Endothelial cell of umbilical vein (primary cell): ENCODE results near the gene PCBP4. TPM values are rescaled to one million over a fixed set of nuclear protein-coding genes. Genes with fewer than 3 reads are reported as not detected.

Experiments used
- BruUV-seq: library from RNA; stranded (reverse); fragments of 400-500 nt; replicated peaks from 2 replicates; lab custom pipeline; 2021; lab: Mats Ljungman, UMichigan
- CTCF ChIA-PET: fragments of 300-600, 350-600 bp; sonication (Branson Sonifier 250); formaldehyde crosslinking; loops from one replicate; lab custom pipeline; 2021; ENCODE audit warnings: antibody characterized with exemption, inconsistent platforms; lab: Charles Lee
- POLR2A ChIA-PET: fragments of 300-600, 350-600 bp; sonication (Branson Sonifier 250); formaldehyde crosslinking; loops from one replicate; lab custom pipeline; 2021; ENCODE audit warnings: antibody characterized with exemption, inconsistent platforms; lab: Charles Lee
- DNase-seq: peaks from one replicate; pipeline ENCODE4 v3.0.0-alpha.2; 2011; ENCODE audit warnings: low read depth, low spot score
- FAIRE-seq: peaks from 2 replicates; lab custom pipeline; 2011; peaks lifted over from hg19 to GRCh38; lab: Jason Lieb, UNC
- H2AFZ ChIP-seq: 2 replicates; pipeline ENCODE4 v1.6.0; 2012; ENCODE audit warnings: low read depth, low read length, control low read depth, inconsistent platforms
- H3K27ac ChIP-seq: 2 replicates; pipeline ENCODE4 v1.5.1; 2011; ENCODE audit warnings: low read depth, mild to moderate bottlenecking, control low read depth, low read length, moderate library complexity; ENCODE audit not compliant: insufficient read depth
- H3K27me3 ChIP-seq, 2 experiments: 2 replicates each; pipeline versions ENCODE4 v1.6.0 to v1.6.1; 2011; ENCODE audit warnings: low read length in 2 of 2, mixed read lengths in 1 of 2; ENCODE audit not compliant: control insufficient read depth in 2 of 2, insufficient read depth in 2 of 2
- H3K36me3 ChIP-seq, 2 experiments: 2 replicates in 1 of 2; 3 replicates in 1 of 2; pipeline ENCODE4 v1.5.1; 2011; ENCODE audit warnings: low read length in 2 of 2, mild to moderate bottlenecking in 1 of 2, moderate library complexity in 1 of 2; ENCODE audit not compliant: control insufficient read depth in 2 of 2, insufficient read depth in 2 of 2; ENCODE audit errors: extremely low read depth in 1 of 2
- H3K4me1 ChIP-seq: 3 replicates; pipeline ENCODE4 v1.5.1; 2011; ENCODE audit warnings: mild to moderate bottlenecking, low read length; ENCODE audit not compliant: control insufficient read depth, insufficient read depth; ENCODE audit errors: extremely low read depth
- H3K4me2 ChIP-seq: 2 replicates; pipeline ENCODE4 v1.6.1; 2011; ENCODE audit warnings: low read length, control low read depth, mixed read lengths; ENCODE audit not compliant: insufficient read depth
- H3K4me3 ChIP-seq, 3 experiments: fragments of 200-600 bp in 1 of 3; sonication (generic), shearing (Covaris generic) in 1 of 3; replicated peaks in 1 of 3; 2 replicates each; pipeline ENCODE4 v1.5.1; 2011 to 2016; ENCODE audit warnings: control low read depth in 3 of 3, low read length in 3 of 3, mild to moderate bottlenecking in 2 of 3, inconsistent platforms in 1 of 3, low read depth in 1 of 3, moderate library complexity in 1 of 3; ENCODE audit not compliant: insufficient read depth in 1 of 3
- H3K79me2 ChIP-seq: 2 replicates; pipeline ENCODE4 v1.6.0; 2012; ENCODE audit warnings: low read length, inconsistent platforms; ENCODE audit not compliant: control insufficient read depth, insufficient read depth
- H3K9ac ChIP-seq: replicated peaks from 2 replicates; pipeline ENCODE3; 2011; ENCODE audit warnings: low read length, control low read depth; ENCODE audit not compliant: insufficient read depth; ENCODE audit errors: extremely low read depth
- H3K9me1 ChIP-seq: replicated peaks from 3 replicates; pipeline ENCODE4 v1.6.0; 2011; ENCODE audit warnings: mild to moderate bottlenecking, low read length; ENCODE audit not compliant: control insufficient read depth, insufficient read depth; ENCODE audit errors: extremely low read depth
- H3K9me3 ChIP-seq: replicated peaks from 2 replicates; pipeline ENCODE4 v1.5.1; 2012; ENCODE audit warnings: low read length, inconsistent platforms; ENCODE audit not compliant: control insufficient read depth, insufficient read depth
- H4K20me1 ChIP-seq: replicated peaks from 2 replicates; pipeline ENCODE3; 2011; ENCODE audit warnings: mild to moderate bottlenecking, low read length; ENCODE audit not compliant: control insufficient read depth, insufficient read depth; ENCODE audit errors: extremely low read depth
- EZH2 ChIP-seq: IDR thresholded peaks from 2 replicates; pipeline ENCODE4 v1.6.1; 2012; ENCODE audit warnings: borderline replicate concordance, low read depth, mild to moderate bottlenecking, moderate library complexity, low read length, inconsistent platforms; ENCODE audit not compliant: severe bottlenecking
- GATA2 ChIP-seq: IDR thresholded peaks from 2 replicates; pipeline ENCODE4 v1.7.0; 2011; ENCODE audit warnings: low read depth, mild to moderate bottlenecking, moderate library complexity, mixed read lengths, low read length; ENCODE audit not compliant: insufficient read length, insufficient read depth
- JUN ChIP-seq: IDR thresholded peaks from 2 replicates; pipeline ENCODE4 v1.6.1; 2011; ENCODE audit warnings: borderline replicate concordance, low read depth; ENCODE audit not compliant: insufficient read length, insufficient read depth
- MAX ChIP-seq: IDR thresholded peaks from 2 replicates; pipeline ENCODE4 v1.6.1; 2011; ENCODE audit not compliant: insufficient read depth, insufficient read length
- MYC ChIP-seq: IDR thresholded peaks from one replicate; pipeline ENCODE4 v1.6.1; 2011; ENCODE audit warnings: mild to moderate bottlenecking, low read depth, low read length
- POLR2A ChIP-seq: IDR thresholded peaks from 2 replicates; pipeline ENCODE4 v1.6.1; 2012; ENCODE audit warnings: low read depth, mild to moderate bottlenecking, control low read depth, low read length
- POLR2AphosphoS5 ChIP-seq: IDR thresholded peaks from 2 replicates; pipeline ENCODE4 v1.6.1; 2012; ENCODE audit warnings: low read depth, mild to moderate bottlenecking, control low read depth, low read length, moderate library complexity; ENCODE audit not compliant: insufficient read depth
- dilution Hi-C: fragments of 300-500 bp; cut with MboI; formaldehyde crosslinking; loops from one replicate; pipeline ENCODE4 v1.15.0; 2019; ENCODE audit warnings: low sequenced_read_pairs; ENCODE audit not compliant: extremely low pct_ligation_motif_present
- intact Hi-C: fragments of 100-400 bp; cut with micrococcal nuclease; formaldehyde crosslinking; loops from one replicate; pipeline ENCODE4 v1.10.0; 2022
- polyA plus RNA-seq, 4 experiments: library from polyadenylated mRNA; depleted of rRNA in 3 of 4; stranded (reverse) in 3 of 4; unstranded in 1 of 4; fragments of >200 nt; gene quantifications; 2 replicates each; pipeline versions ENCODE4 v1.2.1 to v1.2.3, GENCODE V29; 2011 to 2012; ENCODE audit warnings: missing spikeins in 1 of 4
- total RNA-seq: library from RNA; stranded (reverse); gene quantifications from 2 replicates; pipeline ENCODE4 v1.2.3, GENCODE V29; 2021

PCBP4 gene
- total and polyA plus RNA-seq, 2 donors (not counting 3 experiments of a cell fraction or from before 2014, with no cell fraction given) = 46.5 to 63.1 TPM

GRCh38 chr3:51998774-51999173, 31.5 kb upstream of the PCBP4 start:
- Histone ChIP-seq H3K79me2 (peaks cover 19% of the 10 kb centered on the region), H3K9me1 (no peaks in the 10 kb centered on the region), H2AFZ (no peak overlapping the region), H3K9ac (no peak overlapping the region), H3K4me3 (no peak overlapping the region), H3K27ac (no peak overlapping the region), H3K4me2 (no peak overlapping the region), H4K20me1 (no peaks in the 10 kb centered on the region), H3K4me1 (peaks cover 19% of the 10 kb centered on the region), H3K27me3 (no peaks in the 10 kb centered on the region), H3K9me3 (no peaks in the 10 kb centered on the region), H3K36me3 (peaks cover 9 to 10% of the 10 kb centered on the region in 2 experiments)
- FAIRE-seq (no peak), DNase-seq (no peak)
- TF ChIP-seq POLR2AphosphoS5 (no peak), MAX (no peak), GATA2 (no peak), POLR2A (no peak)
- BruUV-seq = no TSS peak
- POLR2A ChIA-PET = no interaction called here
- intact Hi-C loops (no loop called here), dilution Hi-C loops (loop anchor here (10.0 kb wide), 1 partner anchor 146 kb away; no protein-coding TSS in a partner anchor)
- CTCF ChIA-PET = no interaction called here

GRCh38 chr3:51997935-51998596, 30.8 kb upstream of the PCBP4 start:
- Histone ChIP-seq H3K4me1 (peaks cover 19% of the 10 kb centered on the region), H3K9me3 (no peaks in the 10 kb centered on the region), H3K9ac (no peak overlapping the region), H3K9me1 (no peaks in the 10 kb centered on the region), H3K79me2 (peaks cover 22% of the 10 kb centered on the region), H2AFZ (peak overlapping the region; percentile 1), H3K4me3 (no peak overlapping the region), H4K20me1 (no peaks in the 10 kb centered on the region), H3K27ac (no peak overlapping the region), H3K4me2 (no peak overlapping the region), H3K27me3 (no peaks in the 10 kb centered on the region), H3K36me3 (peaks cover 9 to 13% of the 10 kb centered on the region in 2 experiments)
- intact Hi-C loops = no loop called here
- FAIRE-seq (peak; percentile 78), DNase-seq (no peak)
- no TSS peak for BruUV-seq
- dilution Hi-C loops = loop anchor here (10.0 kb wide), 1 partner anchor 147 kb away; no protein-coding TSS in a partner anchor
- POLR2A ChIA-PET = interaction anchor here (0.6 to 0.8 kb wide), 2 partner anchors 118 to 122 kb away, joined by 3 read pairs; no protein-coding TSS in a partner anchor
- CTCF ChIA-PET = interaction anchor here (1.0 kb wide), 1 partner anchor 130 kb away, joined by 3 read pairs; no protein-coding TSS in a partner anchor
- TF ChIP-seq EZH2 (no peak), JUN (peak; percentile 25), MAX (no peak), MYC (no peak)
